Measurements from ENCODE around the gene SECTM1. TPM values are rescaled to one million over a fixed set of nuclear protein-coding genes. Genes with fewer than 3 reads are reported as not detected.

Gene SECTM1
- total and polyA plus RNA-seq, 9 of the 15 experiments (the other 6 are each of a cell fraction or from before 2014, with no cell fraction given): 0.11 to 0.46 (median 0.18) TPM; not detected in 6

GRCh38 chr17:82320956-82321927 is 12.3 kb downstream of the SECTM1 start:
- H3K4me2 ChIP-seq (ENCODE audit: insufficient read depth, low read length): peak overlapping the region; percentile 51; the same call in 1 of the 2 replicates
- ATAC-seq (peak; percentile 87), DNase-seq (ENCODE audit: extremely low read depth in 1 of 4, low spot score in 3 of 4) (peak; percentile 66 to 87 (median 83)), FAIRE-seq (peak; percentile 62)
- in situ Hi-C loops (cut with MboI): no loop called here
- H3K27me3 ChIP-seq (ENCODE audit: control insufficient read depth in 2 of 2, insufficient read depth in 2 of 2, low read length in 2 of 2): no peaks in the 10 kb centered on the region
- WGBS (ENCODE audit: insufficient coverage, low coverage, missing lambda C conversion rate): 28% methylated on average over 62 of the region's 65 CpGs
- intact Hi-C loops (cut with micrococcal nuclease): loop anchor here (1.0 to 2.0 kb wide), 2 partner anchors 77 to 82 kb away; no protein-coding TSS in a partner anchor
- no peaks in the 10 kb centered on the region for H3K36me3 ChIP-seq (ENCODE audit: control insufficient read depth, insufficient read depth, low read length)
- CTCF ChIA-PET (ENCODE audit: low intra/inter-chr PET ratio): interaction anchor here (0.6 to 2.1 kb wide), 3 partner anchors 82 to 87 kb away, joined by 3 to 18 read pairs (median 3); no protein-coding TSS in a partner anchor
- H4K20me1 ChIP-seq (replicated peaks; ENCODE audit: control insufficient read depth, insufficient read depth, low read length): no peaks in the 10 kb centered on the region
- H3K9ac ChIP-seq (ENCODE audit: insufficient read depth in 1 of 2, low read depth in 2 of 2, low read length in 2 of 2): peak overlapping the region in 1 of 2 experiments; percentile 78; a peak in 2 of 4 replicates
- H3K27ac ChIP-seq (ENCODE audit: extremely low read depth, low read depth, low read length): no peak overlapping the region
- no peak overlapping the region for H3K4me3 ChIP-seq
- peaks cover 43 to 99% of the 10 kb centered on the region in 2 experiments for H3K4me1 ChIP-seq (replicated peaks in 1 of 2; ENCODE audit: control insufficient read depth in 2 of 2, insufficient read depth in 2 of 2, low read length in 2 of 2)
- H3K9me1 ChIP-seq (ENCODE audit: control insufficient read depth, insufficient read depth, low read length): no peaks in the 10 kb centered on the region
- peak overlapping the region; percentile 83 for H2AFZ ChIP-seq (ENCODE audit: low read depth, low read length)
- POLR2A ChIA-PET: no interaction called here
- BruUV-seq (replicated peaks): no TSS peak
- peaks cover 10% of the 10 kb centered on the region for H3K9me3 ChIP-seq (replicated peaks; ENCODE audit: control insufficient read depth, insufficient read depth, low read depth, low read length)
- H3K79me2 ChIP-seq (ENCODE audit: control insufficient read depth, insufficient read depth, low read length): no peaks in the 10 kb centered on the region
- peak; percentile 82 for TF ChIP-seq DEAF1 (CRISPR knock-in tag; IDR thresholded peaks at IDR 0.05)
- no peak for TF ChIP-seq CGGBP1 (CRISPR knock-in tag; IDR thresholded peaks at IDR 0.05)
- TF ChIP-seq FOSL1 (tag; conservative IDR thresholded peaks at IDR 0.05): no peak
- no peak for TF ChIP-seq MECOM (CRISPR knock-in tag; IDR thresholded peaks at IDR 0.05)
- no peak for TF ChIP-seq ZNF212 (CRISPR knock-in tag; IDR thresholded peaks at IDR 0.05)
- TF ChIP-seq ETS1 (conservative IDR thresholded peaks at IDR 0.05; ENCODE audit: control insufficient read depth, low read depth, low read length): no peak
- TF ChIP-seq CXXC5 (CRISPR knock-in tag; IDR thresholded peaks at IDR 0.05): peak; percentile 55
- TF ChIP-seq RCOR1 (IDR thresholded peaks at IDR 0.05; ENCODE audit: borderline replicate concordance in 1 of 2, low read depth in 2 of 2, low read length in 2 of 2): no peak
- no peak for TF ChIP-seq ZNF384 (IDR thresholded peaks at IDR 0.05; ENCODE audit: low read depth, low read length)
- peak; percentile 48 for TF ChIP-seq ZBTB33 (CRISPR knock-in tag; IDR thresholded peaks at IDR 0.05)
- TF ChIP-seq E2F3 (CRISPR knock-in tag; IDR thresholded peaks at IDR 0.05): no peak
- TF ChIP-seq NKRF (IDR thresholded peaks at IDR 0.05; ENCODE audit: borderline replicate concordance): no peak
- TF ChIP-seq ZNF253 (CRISPR knock-in tag; conservative IDR thresholded peaks at IDR 0.05): no peak
